H1 (cell line): ENCODE measurements around the gene TRPV4. TPM values are rescaled to one million over a fixed set of nuclear protein-coding genes. Genes with fewer than 3 reads are reported as not detected.

Experiments used
- GABPA ChIP-seq: IDR thresholded peaks from 2 replicates; pipeline ENCODE4 v1.6.1; 2011; ENCODE audit warnings: mild to moderate bottlenecking, low read length, moderate library complexity, borderline replicate concordance; ENCODE audit not compliant: insufficient read depth
- polyA plus RNA-seq, 7 experiments: library from polyadenylated mRNA; depleted of rRNA in 3 of 7; stranded (reverse) in 5 of 7; unstranded in 2 of 7; fragments of >200 nt in 5 of 7; fragments of 200-250 nt in 2 of 7; gene quantifications; 1 replicate in 5 of 7; 2 replicates in 1 of 7; 4 replicates in 1 of 7; pipeline versions ENCODE4 v1.2.1 to v1.2.3, GENCODE V29; 2011 to 2013; ENCODE audit warnings: missing spikeins in 2 of 7, mixed read lengths in 2 of 7
- total RNA-seq: library from RNA; stranded (reverse); fragmentation: NEBNext Ultra II Directional; extraction: Animal tissue kit (Norgen Biotek cat#: 25700); gene quantifications from 2 replicates; pipeline ENCODE4 v1.2.1, GENCODE V29; 2021

Gene TRPV4
- total and polyA plus RNA-seq, 2 of the 8 experiments (the other 6 are each of a cell fraction or from before 2014, with no cell fraction given): 2.1 to 6.2 TPM

GRCh38 chr12:109831365-109831764, 1.8 kb downstream of the TRPV4 start (continued):
- TF ChIP-seq GABPA: no peak
- TF ChIP-seq, all 59 proteins: peak for 0
